HG03064 (cell line): ENCODE results near the gene ZNF564.
"Not testable (repeated sequence)": the region's sequence is repeated elsewhere in the genome, so short reads cannot be mapped to it uniquely, and the experiment has no call there.

Source experiments
- ATAC-seq: cut with Tn5 transposase; IDR thresholded peaks from one replicate; pipeline ENCODE4 v1.9.1; 2021; ENCODE audit warnings: low read depth; ENCODE audit not compliant: unreplicated experiment

ZNF564 gene

GRCh38 chr19:12551060-12551832 is at the start of gene ZNF564:
TSS of gene ZNF564 (minus strand) at chr19:12551482. CDS start at chr19:12551332, 150 bp downstream.
- ATAC-seq, result peak; percentile 93

- no peak for ATAC-seq
These were observed 46.3 kb upstream of the ZNF564 start for GRCh38 chr19:12597594-12597993.

GRCh38 chr19:12596927-12597548 is 45.8 kb upstream of the ZNF564 start:
- ATAC-seq, result no peak

GRCh38 chr19:12596485-12596884 is 45.2 kb upstream of the ZNF564 start:
- ATAC-seq, result no peak

GRCh38 chr19:12581100-12581499 is 29.8 kb upstream of the ZNF564 start:
- no peak for ATAC-seq

GRCh38 chr19:12580180-12580694 is 29.0 kb upstream of the ZNF564 start:
- ATAC-seq, result no peak

- no peak for ATAC-seq
These were observed 27.4 kb upstream of the ZNF564 start for GRCh38 chr19:12578641-12579040.

GRCh38 chr19:12574036-12574435 is 22.8 kb upstream of the ZNF564 start:
- no peak for ATAC-seq

- no peak for ATAC-seq
These were observed 16.7 kb upstream of the ZNF564 start for GRCh38 chr19:12567951-12568350.

- ATAC-seq, result not testable (repeated sequence)
These were observed 15.1 kb upstream of the ZNF564 start for GRCh38 chr19:12566380-12566779.

- ATAC-seq, result no peak
These were observed 12.9 kb upstream of the ZNF564 start for GRCh38 chr19:12564016-12564664.

- no peak for ATAC-seq
These were observed 4.2 kb upstream of the ZNF564 start for GRCh38 chr19:12555456-12555930.

GRCh38 chr19:12546903-12547302 is 4.4 kb downstream of the ZNF564 start:
- ATAC-seq, result no peak

- ATAC-seq, result no peak
These were observed 5.2 kb downstream of the ZNF564 start for GRCh38 chr19:12546068-12546467.

- no peak for ATAC-seq
These were observed 6.0 kb downstream of the ZNF564 start for GRCh38 chr19:12545267-12545666.

- ATAC-seq, result no peak
These were observed 6.8 kb downstream of the ZNF564 start for GRCh38 chr19:12544401-12544876.

- no peak for ATAC-seq
These were observed 7.4 kb downstream of the ZNF564 start for GRCh38 chr19:12543855-12544254.

- no peak for ATAC-seq
These were observed 24.0 kb downstream of the ZNF564 start for GRCh38 chr19:12527034-12527836.

- no peak for ATAC-seq
These were observed 24.7 kb downstream of the ZNF564 start for GRCh38 chr19:12526542-12526941.

GRCh38 chr19:12521996-12522395 is 29.3 kb downstream of the ZNF564 start:
- no peak for ATAC-seq
